K562 (cell line): ENCODE results near the gene DPAGT1. TPM values are rescaled to one million over a fixed set of nuclear protein-coding genes. Genes with fewer than 3 reads are reported as not detected.
A peak's percentile ranks its signal among the peaks of the same experiment; 100 is the strongest.

Experiments used
- CBFA2T2 ChIP-seq: fragments of 450-650 bp; conservative IDR thresholded peaks from 2 replicates; pipeline ENCODE4 v1.6.1; 2017; ENCODE audit warnings: mild to moderate bottlenecking
- CBFA2T3 ChIP-seq: fragments of 450-650 bp; IDR thresholded peaks from 2 replicates; pipeline ENCODE4 v1.6.1; 2017
- GATAD2B ChIP-seq: fragments of 450-650 bp; IDR thresholded peaks from 2 replicates; pipeline ENCODE4 v1.6.1; 2017; ENCODE audit warnings: mild to moderate bottlenecking, borderline replicate concordance
- HDAC1 ChIP-seq, 2 experiments: fragments of 450-650 bp; IDR thresholded peaks; 2 replicates each; pipeline ENCODE4 v1.6.1; 2016 to 2017; ENCODE audit warnings: inconsistent platforms in 1 of 2, mild to moderate bottlenecking in 1 of 2, moderate library complexity in 1 of 2
- ILK ChIP-seq: fragments of 450-650 bp; IDR thresholded peaks from 2 replicates; pipeline ENCODE4 v1.6.1; 2016; ENCODE audit warnings: missing genetic modification characterization, low read depth, mild to moderate bottlenecking, missing compliant biosample characterization, moderate library complexity, borderline replicate concordance
- KLF1 ChIP-seq: fragments of 450-650 bp; IDR thresholded peaks from 2 replicates; pipeline ENCODE4 v1.6.1; 2016; ENCODE audit warnings: missing genetic modification characterization, missing compliant biosample characterization
- LEF1 ChIP-seq: fragments of 450-650 bp; IDR thresholded peaks from 2 replicates; pipeline ENCODE4 v1.6.1; 2016; ENCODE audit warnings: mild to moderate bottlenecking
- MIER1 ChIP-seq: fragments of 450-650 bp; IDR thresholded peaks from 2 replicates; pipeline ENCODE4 v1.6.1; 2016; ENCODE audit warnings: antibody characterized with exemption, mild to moderate bottlenecking, low read depth
- MLLT1 ChIP-seq, 2 experiments: fragments of 450-650 bp; IDR thresholded peaks; 2 replicates each; pipeline ENCODE4 v1.6.1; 2016
- MYC ChIP-seq, 2 experiments: fragments of 250-450 bp in 1 of 2; sonication (Bioruptor Pico) in 1 of 2; IDR thresholded peaks; 2 replicates each; pipeline versions ENCODE4 v1.5.1 to v1.6.1; 2012 to 2021; ENCODE audit warnings: low read depth in 2 of 2, borderline replicate concordance in 1 of 2, improper control_type of control experiment in 1 of 2, low read length in 1 of 2, mild to moderate bottlenecking in 1 of 2, moderate library complexity in 1 of 2
- PHTF2 ChIP-seq: fragments of 250-450 bp; sonication (Bioruptor Pico); IDR thresholded peaks from 2 replicates; pipeline ENCODE4 v1.5.0; 2021; ENCODE audit warnings: mild to moderate bottlenecking
- SAFB ChIP-seq: fragments of 200-400 bp; formaldehyde crosslinking; IDR thresholded peaks from 2 replicates; pipeline ENCODE4 v1.6.1; 2017; ENCODE audit warnings: low read depth, low read length, borderline replicate concordance
- YY1 ChIP-seq, 3 experiments: IDR thresholded peaks; 2 replicates each; pipeline ENCODE4 v1.6.1; 2011; ENCODE audit warnings: low read length in 2 of 3, mild to moderate bottlenecking in 2 of 3, moderate library complexity in 2 of 3, borderline replicate concordance in 1 of 3, control low read depth in 1 of 3, low read depth in 1 of 3; ENCODE audit not compliant: insufficient read depth in 3 of 3, insufficient replicate concordance in 2 of 3, control insufficient read depth in 1 of 3, insufficient read length in 1 of 3; ENCODE audit errors: extremely low read depth in 1 of 3
- ZBED1 ChIP-seq: IDR thresholded peaks from 2 replicates; pipeline ENCODE4 v1.6.1; 2014
- ZBTB1 ChIP-seq: sonication (generic); formaldehyde crosslinking; IDR thresholded peaks from 2 replicates; pipeline ENCODE4 v1.8.1; 2023; ENCODE audit warnings: missing genetic modification reagents, low read depth, mild to moderate bottlenecking, borderline replicate concordance
- ZBTB7A ChIP-seq: IDR thresholded peaks from 2 replicates; pipeline ENCODE4 v1.6.1; 2011; ENCODE audit warnings: low read depth, mild to moderate bottlenecking, low read length, moderate library complexity, borderline replicate concordance; ENCODE audit not compliant: control insufficient read depth
- ZNF143 ChIP-seq: sonication (generic); formaldehyde crosslinking; IDR thresholded peaks from 2 replicates; pipeline ENCODE4 v1.9.0; 2022; ENCODE audit warnings: mild to moderate bottlenecking, missing genetic modification reagents
- ZNF57 ChIP-seq: fragments of 450-650 bp; formaldehyde crosslinking; IDR thresholded peaks from 2 replicates; pipeline ENCODE4 v1.4.0; 2020; ENCODE audit warnings: mild to moderate bottlenecking, moderate library complexity
- ZNF592 ChIP-seq: fragments of 450-650 bp; IDR thresholded peaks from 2 replicates; pipeline ENCODE4 v1.6.1; 2017; ENCODE audit warnings: antibody characterized with exemption, mild to moderate bottlenecking
- ZNF699 ChIP-seq: fragments of 250-450 bp; sonication (Bioruptor Pico); IDR thresholded peaks from 2 replicates; pipeline ENCODE4 v1.8.0; 2021; ENCODE audit warnings: mild to moderate bottlenecking, moderate library complexity; ENCODE audit not compliant: insufficient replicate concordance
- ZNF778 ChIP-seq: fragments of 450-650 bp; formaldehyde crosslinking; IDR thresholded peaks from 2 replicates; pipeline ENCODE4 v1.4.0; 2020; ENCODE audit warnings: mild to moderate bottlenecking, moderate library complexity
- polyA plus RNA-seq, 8 experiments: library from polyadenylated mRNA; depleted of rRNA in 4 of 8; stranded (reverse) in 5 of 8; unstranded in 3 of 8; fragments of >200 nt; fragmentation: Nextera tagmentation in 2 of 8; fragmentation: Illumina TruSeq in 1 of 8; extraction: Ambion mirVana in 2 of 8; extraction: Trizol in 1 of 8; gene quantifications; 2 replicates each; pipeline versions ENCODE4 v1.2.1 to v1.2.3, GENCODE V29; 2011 to 2014; ENCODE audit warnings: inconsistent platforms in 1 of 8, missing spikeins in 1 of 8
- total RNA-seq, 7 experiments: library from RNA; depleted of rRNA in 6 of 7; stranded (reverse); fragments of >200 nt in 6 of 7; fragmentation: Illumina TruSeq in 2 of 7; extraction: Trizol in 2 of 7; gene quantifications; 2 replicates each; pipeline versions ENCODE4 v1.2.1 to v1.2.3, GENCODE V29; 2011 to 2021; ENCODE audit warnings: low replicate concordance in 1 of 7
- TF ChIP-seq, protein P1 (sequence below): fragments of 250-450 bp; sonication (Bioruptor Pico); IDR thresholded peaks from 2 replicates; pipeline ENCODE4 v1.4.0; 2020; ENCODE audit warnings: mild to moderate bottlenecking, moderate library complexity

Gene DPAGT1
- total and polyA plus RNA-seq, 9 of the 15 experiments (the other 6 are each of a cell fraction or from before 2014, with no cell fraction given) = 29.9 to 135 (median 85.0) TPM

- TF ChIP-seq GATAD2B (peak; percentile 97; the same call in 1 of the 2 replicates), PHTF2 (no peak), ZBED1 (peak; percentile 95), MYC (IDR thresholded peaks at IDR 0.05; ENCODE audit: low read depth, low read length) (peak; percentile 63; the same call in 1 of the 2 replicates), MYC (CRISPR knock-in tag; IDR thresholded peaks at IDR 0.05; ENCODE audit: borderline replicate concordance, low read depth) (no peak), SAFB (no peak), CBFA2T2 (peak; percentile 99), KLF1 (tag) (peak; percentile 100), ZNF57 (CRISPR knock-in tag) (no peak), ZNF778 (CRISPR knock-in tag) (no peak), MIER1 (no peak), ILK (no peak), YY1 (IDR thresholded peaks at IDR 0.05; ENCODE audit: borderline replicate concordance in 1 of 3, control insufficient read depth in 1 of 3, extremely low read depth in 1 of 3, insufficient read depth in 3 of 3, insufficient read length in 1 of 3, insufficient replicate concordance in 2 of 3, low read depth in 1 of 3, low read length in 2 of 3) (peak in 2 of 3 experiments; percentile 6 to 15), MLLT1 (IDR thresholded peaks at IDR 0.05) (peak; percentile 63 to 64), HDAC1 (IDR thresholded peaks at IDR 0.05) (peak; percentile 75 to 84), ZBTB1 (CRISPR knock-in tag) (0 out of 2 replicates have a peak, but pooled peaks have one; percentile 17), LEF1 (peak; percentile 86), CBFA2T3 (peak; percentile 99), ZNF143 (no peak), ZBTB7A (peak; percentile 95), ZNF699 (no peak), ZNF592 (peak; percentile 96)
- TF ChIP-seq, protein P1, sequence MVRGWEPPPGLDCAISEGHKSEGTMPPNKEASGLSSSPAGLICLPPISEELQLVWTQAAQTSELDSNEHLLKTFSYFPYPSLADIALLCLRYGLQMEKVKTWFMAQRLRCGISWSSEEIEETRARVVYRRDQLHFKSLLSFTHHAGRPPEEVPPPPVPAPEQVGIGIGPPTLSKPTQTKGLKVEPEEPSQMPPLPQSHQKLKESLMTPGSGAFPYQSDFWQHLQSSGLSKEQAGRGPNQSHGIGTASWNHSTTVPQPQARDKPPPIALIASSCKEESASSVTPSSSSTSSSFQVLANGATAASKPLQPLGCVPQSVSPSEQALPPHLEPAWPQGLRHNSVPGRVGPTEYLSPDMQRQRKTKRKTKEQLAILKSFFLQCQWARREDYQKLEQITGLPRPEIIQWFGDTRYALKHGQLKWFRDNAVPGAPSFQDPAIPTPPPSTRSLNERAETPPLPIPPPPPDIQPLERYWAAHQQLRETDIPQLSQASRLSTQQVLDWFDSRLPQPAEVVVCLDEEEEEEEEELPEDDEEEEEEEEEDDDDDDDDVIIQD = no peak
Measured at GRCh38 chr11:119087747-119088241, 13.9 kb downstream of the DPAGT1 start (continued).
